Hepatocyte (in vitro differentiated cells): ENCODE measurements around the gene STXBP6. TPM values are rescaled to one million over a fixed set of nuclear protein-coding genes. Genes with fewer than 3 reads are reported as not detected.

Source experiments
- DNase-seq: peaks from one replicate; pipeline ENCODE4 v3.0.0-alpha.2; 2016; ENCODE audit warnings: low spot score
- H2AFZ ChIP-seq: fragments of 200-600 bp; sonication (generic); 2 replicates; pipeline ENCODE4 v1.6.0; 2016; ENCODE audit warnings: antibody characterized with exemption, mild to moderate bottlenecking
- H3K27ac ChIP-seq: fragments of 200-600 bp; sonication (generic); 2 replicates; pipeline ENCODE4 v1.5.1; 2016; ENCODE audit warnings: mild to moderate bottlenecking
- H3K27me3 ChIP-seq: fragments of 200-600 bp; sonication (generic); 2 replicates; pipeline ENCODE4 v1.6.1; 2016
- H3K36me3 ChIP-seq: fragments of 200-600 bp; sonication (generic); replicated peaks from 2 replicates; pipeline ENCODE4 v1.5.1; 2016; ENCODE audit warnings: low read depth; ENCODE audit not compliant: insufficient read depth
- H3K4me1 ChIP-seq: fragments of 200-600 bp; sonication (generic); 2 replicates; pipeline ENCODE4 v1.5.1; 2016; ENCODE audit warnings: mild to moderate bottlenecking, moderate library complexity; ENCODE audit not compliant: insufficient read depth
- H3K4me2 ChIP-seq: fragments of 200-600 bp; sonication (generic); 2 replicates; pipeline ENCODE4 v1.6.0; 2016
- H3K4me3 ChIP-seq: fragments of 200-600 bp; sonication (generic); 2 replicates; pipeline ENCODE4 v1.5.1; 2016; ENCODE audit warnings: mild to moderate bottlenecking
- H3K79me2 ChIP-seq: fragments of 200-600 bp; sonication (generic); 2 replicates; pipeline ENCODE4 v1.6.0; 2017; ENCODE audit warnings: mild to moderate bottlenecking
- H3K9me2 ChIP-seq: fragments of 200-600 bp; sonication (generic); replicated peaks from 2 replicates; pipeline ENCODE4 v1.6.0; 2017; ENCODE audit warnings: mild to moderate bottlenecking; ENCODE audit not compliant: insufficient read depth
- H3K9me3 ChIP-seq: fragments of 200-600 bp; sonication (generic); 2 replicates; pipeline ENCODE4 v1.5.1; 2016; ENCODE audit warnings: low read depth, mild to moderate bottlenecking
- H4K20me1 ChIP-seq: fragments of 200-600 bp; sonication (generic); 2 replicates; pipeline ENCODE4 v1.6.0; 2016; ENCODE audit warnings: mild to moderate bottlenecking; ENCODE audit not compliant: insufficient read depth, poor library complexity, severe bottlenecking
- EZH2 ChIP-seq: fragments of 200-600 bp; sonication (generic); IDR thresholded peaks from 2 replicates; pipeline ENCODE4 v1.6.1; 2016; ENCODE audit warnings: antibody characterized with exemption, mild to moderate bottlenecking, borderline replicate concordance
- EZH2phosphoT487 ChIP-seq: fragments of 200-600 bp; sonication (generic); IDR thresholded peaks from one replicate; pipeline ENCODE4 v1.6.1; 2018; ENCODE audit warnings: antibody characterized with exemption, mild to moderate bottlenecking, low read depth, moderate library complexity; ENCODE audit not compliant: unreplicated experiment, severe bottlenecking
- WGBS: methylation state at CpG from one replicate; pipeline ENCODE4 v1.1.6; 2016; ENCODE audit warnings: low lambda C conversion rate; ENCODE audit errors: missing lambda C conversion rate; 5-methylcytosine and 5-hydroxymethylcytosine counted together
- polyA plus RNA-seq: library from polyadenylated mRNA; unstranded; fragments of >200 nt; fragmentation: Nextera tagmentation; extraction: Ambion mirVana; gene quantifications from 2 replicates; pipeline ENCODE4 v1.2.1, GENCODE V29; 2016
- total RNA-seq: library from RNA; depleted of rRNA; stranded (reverse); fragments of >200 nt; gene quantifications from 2 replicates; pipeline ENCODE4 v1.2.3, GENCODE V29; 2014
- TF ChIP-seq, protein P1 (sequence below): fragments of 200-600 bp; sonication (generic); IDR thresholded peaks from 2 replicates; pipeline ENCODE4 v1.5.1; 2016; ENCODE audit warnings: antibody characterized with exemption, mild to moderate bottlenecking; ENCODE audit not compliant: poor library complexity

STXBP6 gene
- total and polyA plus RNA-seq, 2 experiments from 2014 or later = 34.1 to 44.9 TPM

GRCh38 chr14:24849471-24849870 is 200.5 kb downstream of the STXBP6 start:
- Histone ChIP-seq H4K20me1 (no peaks in the 10 kb centered on the region), H3K4me1 (peaks cover 15% of the 10 kb centered on the region), H3K9me3 (no peaks in the 10 kb centered on the region), H3K4me3 (no peak overlapping the region), H3K27me3 (no peaks in the 10 kb centered on the region), H3K9me2 (no peaks in the 10 kb centered on the region), H3K27ac (no peak overlapping the region), H3K79me2 (no peaks in the 10 kb centered on the region), H3K36me3 (no peaks in the 10 kb centered on the region), H2AFZ (no peak overlapping the region), H3K4me2 (no peak overlapping the region)
- 94% methylated on average over 2 of the region's 2 CpGs for WGBS
- no peak for DNase-seq
- TF ChIP-seq EZH2 (no peak), EZH2phosphoT487 (no peak)
- TF ChIP-seq, protein P1, sequence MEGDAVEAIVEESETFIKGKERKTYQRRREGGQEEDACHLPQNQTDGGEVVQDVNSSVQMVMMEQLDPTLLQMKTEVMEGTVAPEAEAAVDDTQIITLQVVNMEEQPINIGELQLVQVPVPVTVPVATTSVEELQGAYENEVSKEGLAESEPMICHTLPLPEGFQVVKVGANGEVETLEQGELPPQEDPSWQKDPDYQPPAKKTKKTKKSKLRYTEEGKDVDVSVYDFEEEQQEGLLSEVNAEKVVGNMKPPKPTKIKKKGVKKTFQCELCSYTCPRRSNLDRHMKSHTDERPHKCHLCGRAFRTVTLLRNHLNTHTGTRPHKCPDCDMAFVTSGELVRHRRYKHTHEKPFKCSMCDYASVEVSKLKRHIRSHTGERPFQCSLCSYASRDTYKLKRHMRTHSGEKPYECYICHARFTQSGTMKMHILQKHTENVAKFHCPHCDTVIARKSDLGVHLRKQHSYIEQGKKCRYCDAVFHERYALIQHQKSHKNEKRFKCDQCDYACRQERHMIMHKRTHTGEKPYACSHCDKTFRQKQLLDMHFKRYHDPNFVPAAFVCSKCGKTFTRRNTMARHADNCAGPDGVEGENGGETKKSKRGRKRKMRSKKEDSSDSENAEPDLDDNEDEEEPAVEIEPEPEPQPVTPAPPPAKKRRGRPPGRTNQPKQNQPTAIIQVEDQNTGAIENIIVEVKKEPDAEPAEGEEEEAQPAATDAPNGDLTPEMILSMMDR = no peak

DNA sequence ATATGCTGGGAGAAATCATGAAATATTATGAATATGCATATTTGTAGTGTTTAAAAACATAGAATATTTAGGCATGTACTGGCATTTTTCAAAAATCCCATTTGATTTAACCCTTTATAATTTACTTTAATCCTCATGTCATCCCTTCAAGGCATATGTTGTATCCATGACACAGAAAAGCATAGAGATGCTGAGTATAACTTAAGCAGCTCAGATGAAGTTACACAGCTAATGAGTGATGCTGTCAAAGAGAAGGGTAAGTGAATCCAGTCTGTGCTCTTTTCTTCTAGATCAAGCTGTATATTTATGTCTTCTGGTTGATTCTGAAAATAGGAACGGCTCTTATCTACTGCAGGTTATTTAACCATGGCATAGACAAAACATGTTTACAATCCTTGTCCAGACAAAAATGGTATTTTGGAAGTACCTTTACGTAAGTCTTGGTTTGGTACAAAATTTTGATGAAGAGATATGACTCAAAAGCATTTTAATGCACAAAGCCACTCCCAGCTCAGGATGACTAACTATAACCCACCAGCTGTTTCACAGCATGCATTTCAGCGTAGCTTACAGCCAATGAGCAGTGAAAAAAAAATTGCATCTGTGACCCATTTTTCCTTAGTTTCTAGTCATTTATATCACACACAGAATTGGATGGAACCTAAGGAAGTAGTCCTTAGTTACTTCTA is 201.7 kb downstream of the STXBP6 start:
- Histone ChIP-seq H3K27me3 (no peaks in the 10 kb centered on the region), H3K27ac (no peak overlapping the region), H4K20me1 (no peaks in the 10 kb centered on the region), H3K9me2 (no peaks in the 10 kb centered on the region), H3K4me3 (no peak overlapping the region), H3K4me1 (peaks cover 20% of the 10 kb centered on the region), H3K4me2 (no peak overlapping the region), H2AFZ (no peak overlapping the region), H3K79me2 (no peaks in the 10 kb centered on the region), H3K9me3 (no peaks in the 10 kb centered on the region), H3K36me3 (no peaks in the 10 kb centered on the region)
- no peak for DNase-seq
- TF ChIP-seq EZH2phosphoT487 (no peak), EZH2 (no peak)
- TF ChIP-seq, protein P1 = no peak
- WGBS = 62% methylated on average over 3 of the region's 3 CpGs

GRCh38 chr14:24847568-24848095 is 202.3 kb downstream of the STXBP6 start:
- Histone ChIP-seq H3K27me3 (no peaks in the 10 kb centered on the region), H3K27ac (no peak overlapping the region), H3K79me2 (no peaks in the 10 kb centered on the region), H3K36me3 (no peaks in the 10 kb centered on the region), H3K4me3 (no peak overlapping the region), H3K4me1 (peaks cover 23% of the 10 kb centered on the region), H2AFZ (no peak overlapping the region), H3K9me2 (no peaks in the 10 kb centered on the region), H3K9me3 (no peaks in the 10 kb centered on the region), H4K20me1 (no peaks in the 10 kb centered on the region), H3K4me2 (no peak overlapping the region)
- TF ChIP-seq EZH2phosphoT487 (no peak), EZH2 (no peak)
- TF ChIP-seq, protein P1 = no peak
- no peak for DNase-seq

- TF ChIP-seq, protein P1 = no peak
- no peak for TF ChIP-seq EZH2phosphoT487
- TF ChIP-seq EZH2 = no peak
- 54% methylated on average over 3 of the region's 3 CpGs for WGBS
- Histone ChIP-seq H3K9me3 (no peaks in the 10 kb centered on the region), H3K79me2 (no peaks in the 10 kb centered on the region), H3K4me2 (no peak overlapping the region), H4K20me1 (no peaks in the 10 kb centered on the region), H3K27ac (no peak overlapping the region), H2AFZ (no peak overlapping the region), H3K4me3 (no peak overlapping the region), H3K36me3 (no peaks in the 10 kb centered on the region), H3K27me3 (no peaks in the 10 kb centered on the region), H3K4me1 (peaks cover 11% of the 10 kb centered on the region), H3K9me2 (no peaks in the 10 kb centered on the region)
- DNase-seq = no peak
Measured at GRCh38 chr14:24846261-24846660, 203.7 kb downstream of the STXBP6 start.
